ENCODE results near the gene DLGAP3. TPM values are rescaled to one million over a fixed set of nuclear protein-coding genes. Genes with fewer than 3 reads are reported as not detected.

Gene DLGAP3
- polyA plus RNA-seq (0.01 to 0.14 TPM in 2 of 3 replicates, not detected in the other), polyA minus RNA-seq (0.07 TPM in 1 of 3 replicates, not detected in the others)
- not detected for polyA plus RNA-seq (2011; ENCODE audit: low read depth)
- 0.17 and 0.21 TPM in 2 replicates for polyA plus RNA-seq (2011; cell fraction: cytosol; rRNA removed)
- 0.13 and 0.39 TPM in 2 replicates for polyA plus RNA-seq (2011; cell fraction: nucleus; rRNA removed)
- 0.06 TPM in 1 of 2 replicates, not detected in the other for polyA plus RNA-seq (2012; ENCODE audit: low replicate concordance)
- polyA minus RNA-seq (2011; cell fraction: cytosol; rRNA and poly(A)+ RNA removed): not detected
- polyA minus RNA-seq (2011; cell fraction: nucleus; rRNA and poly(A)+ RNA removed): 0.23 and 0.32 TPM in 2 replicates

GRCh38 chr1:34929497-34929852, at the start of gene DLGAP3:
Gene DLGAP3, minus strand, starts transcription at chr1:34929650. Its CDS starts 24,267 bp downstream, at chr1:34905383.
- Histone ChIP-seq H3K4me2 (ENCODE audit: control insufficient read depth, extremely low read depth, insufficient read depth, low read depth, low read length) (no peak within 1 kb of the TSS), H3K27me3 (ENCODE audit: control insufficient read depth, extremely low read depth, insufficient read depth, low read length) (peaks cover 56% of the 10 kb centered on the region), H2AFZ (ENCODE audit: control insufficient read depth, low read length) (no peak within 1 kb of the TSS), H3K4me1 (ENCODE audit: control insufficient read depth, extremely low read depth, insufficient read depth, low read length) (no peaks in the 10 kb centered on the region), H3K27ac (ENCODE audit: control insufficient read depth, insufficient read depth, low read length) (no peak within 1 kb of the TSS), H3K9ac (ENCODE audit: control insufficient read depth, extremely low read depth, insufficient read depth, low read length) (no peak within 1 kb of the TSS), H3K36me3 (ENCODE audit: control insufficient read depth in 2 of 2, extremely low read depth in 1 of 2, insufficient read depth in 2 of 2, low read length in 2 of 2) (no peaks in the 10 kb centered on the region), H3K79me2 (ENCODE audit: control insufficient read depth, insufficient read depth, low read length) (no peaks in the 10 kb centered on the region), H4K20me1 (ENCODE audit: control insufficient read depth, extremely low read depth, insufficient read depth, low read length) (no peaks in the 10 kb centered on the region), H3K4me3 (ENCODE audit: control insufficient read depth in 2 of 3, extremely low read depth in 1 of 3, insufficient read depth in 2 of 3, low read depth in 1 of 3, low read length in 3 of 3) (no peak within 1 kb of the TSS), H3K9me3 (ENCODE audit: control insufficient read depth, low read depth, low read length) (no peaks in the 10 kb centered on the region), H3K9me1 (ENCODE audit: control insufficient read depth, extremely low read depth, insufficient read depth, low read length) (no peaks in the 10 kb centered on the region)
- DNase-seq (ENCODE audit: low read depth, low spot score): no peak
- FAIRE-seq: no peak
- dilution Hi-C loops (cut with MboI; ENCODE audit: extremely low pct_ligation_motif_present, low sequenced_read_pairs): no loop called here
- TF ChIP-seq EZH2 (IDR thresholded peaks at IDR 0.05; ENCODE audit: low read length) (no peak), CTCF (optimal IDR thresholded peaks at IDR 0.05 in 1 of 3, IDR thresholded peaks at IDR 0.05 in 1 of 3, conservative IDR thresholded peaks at IDR 0.05 in 1 of 3; ENCODE audit: extremely low read depth in 1 of 3, insufficient read depth in 2 of 3, low read length in 3 of 3) (no peak)

GRCh38 chr1:34978921-34979320, 49.5 kb upstream of the DLGAP3 start:
- H3K79me2 ChIP-seq (ENCODE audit: control insufficient read depth, insufficient read depth, low read length): peaks cover 4% of the 10 kb centered on the region
- DNase-seq (ENCODE audit: low read depth, low spot score): no peak
- H3K27me3 ChIP-seq (ENCODE audit: control insufficient read depth, extremely low read depth, insufficient read depth, low read length): no peaks in the 10 kb centered on the region
- no peak overlapping the region for H3K9ac ChIP-seq (ENCODE audit: control insufficient read depth, extremely low read depth, insufficient read depth, low read length)
- H3K4me3 ChIP-seq (ENCODE audit: control insufficient read depth in 2 of 3, extremely low read depth in 1 of 3, insufficient read depth in 2 of 3, low read depth in 1 of 3, low read length in 3 of 3): no peak overlapping the region
- TF ChIP-seq CTCF (optimal IDR thresholded peaks at IDR 0.05 in 1 of 3, IDR thresholded peaks at IDR 0.05 in 1 of 3, conservative IDR thresholded peaks at IDR 0.05 in 1 of 3; ENCODE audit: extremely low read depth in 1 of 3, insufficient read depth in 2 of 3, low read length in 3 of 3) (no peak), EZH2 (IDR thresholded peaks at IDR 0.05; ENCODE audit: low read length) (no peak)
- FAIRE-seq: no peak
- H3K9me3 ChIP-seq (ENCODE audit: control insufficient read depth, low read depth, low read length): no peaks in the 10 kb centered on the region
- dilution Hi-C loops (cut with MboI; ENCODE audit: extremely low pct_ligation_motif_present, low sequenced_read_pairs): no loop called here
- no peak overlapping the region for H3K27ac ChIP-seq (ENCODE audit: control insufficient read depth, insufficient read depth, low read length)
- no peaks in the 10 kb centered on the region for H4K20me1 ChIP-seq (ENCODE audit: control insufficient read depth, extremely low read depth, insufficient read depth, low read length)
- H3K4me2 ChIP-seq (ENCODE audit: control insufficient read depth, extremely low read depth, insufficient read depth, low read depth, low read length): no peak overlapping the region
- peaks cover 4% of the 10 kb centered on the region for H3K4me1 ChIP-seq (ENCODE audit: control insufficient read depth, extremely low read depth, insufficient read depth, low read length)
- peaks cover 0 to 1% of the 10 kb centered on the region in 2 experiments for H3K36me3 ChIP-seq (ENCODE audit: control insufficient read depth in 2 of 2, extremely low read depth in 1 of 2, insufficient read depth in 2 of 2, low read length in 2 of 2)
- H2AFZ ChIP-seq (ENCODE audit: control insufficient read depth, low read length): no peak overlapping the region
- H3K9me1 ChIP-seq (ENCODE audit: control insufficient read depth, extremely low read depth, insufficient read depth, low read length): peaks cover 4% of the 10 kb centered on the region

All from keratinocyte (primary cell).